GM12864 (cell line): ENCODE data around the gene SBDS.
"Not testable (repeated sequence)": the region's sequence is repeated elsewhere in the genome, so short reads cannot be mapped to it uniquely, and the experiment has no call there.

Experiments used
- DNase-seq: peaks from one replicate; pipeline ENCODE4 v3.0.0-alpha.2; 2011; ENCODE audit warnings: low read depth
- H3K4me3 ChIP-seq: 2 replicates; pipeline ENCODE4 v1.5.1; 2011; ENCODE audit warnings: mild to moderate bottlenecking, low read depth, low read length, control low read depth
- TF ChIP-seq, protein P1 (sequence below): IDR thresholded peaks from 2 replicates; pipeline ENCODE4 v1.5.1; 2011; ENCODE audit warnings: low read depth, mild to moderate bottlenecking, moderate library complexity, low read length, control low read depth, inconsistent platforms; ENCODE audit errors: missing control alignments

Gene SBDS

DNA sequence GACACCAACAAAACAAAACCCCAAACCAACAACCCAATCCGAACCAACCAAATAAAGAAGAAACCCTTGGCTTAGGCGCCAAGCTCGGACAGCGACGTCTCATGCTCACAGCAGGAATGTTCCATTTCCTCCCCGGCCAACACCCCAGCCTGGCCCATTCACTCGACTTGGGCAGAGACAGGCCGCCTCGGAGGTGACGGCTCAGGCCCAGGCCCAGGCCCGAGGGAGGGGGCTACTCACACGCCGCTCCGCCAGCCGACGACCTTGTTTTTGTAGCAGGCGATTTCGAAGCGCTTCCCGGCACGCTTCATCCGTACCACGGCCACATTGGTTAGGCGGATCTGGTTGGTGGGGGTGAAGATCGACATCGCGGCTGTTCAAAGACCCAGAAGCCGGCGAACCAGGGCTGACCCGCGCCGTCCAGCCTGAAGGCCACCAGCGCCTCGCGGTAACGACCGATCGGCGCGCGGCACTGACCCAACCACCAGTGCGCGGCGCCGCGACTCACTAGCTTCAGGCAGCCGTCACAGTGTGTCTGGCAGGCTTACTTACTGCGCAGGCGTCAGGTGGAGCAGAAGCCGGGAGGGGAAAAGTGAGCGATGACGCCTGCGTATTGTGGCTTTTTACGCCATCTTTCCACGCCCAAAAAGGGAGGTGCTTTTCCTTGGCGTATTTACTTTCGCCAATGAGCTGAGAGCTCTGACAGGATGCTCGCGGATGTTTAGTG, at the start of gene SBDS:
TSS of gene SBDS (minus strand) at position 537 of the 727 bp plus-strand sequence. CDS start at position 368, 169 bp downstream.
- peak within 1 kb of the TSS; percentile 61 for H3K4me3 ChIP-seq
- DNase-seq: peak; percentile 98

DNA sequence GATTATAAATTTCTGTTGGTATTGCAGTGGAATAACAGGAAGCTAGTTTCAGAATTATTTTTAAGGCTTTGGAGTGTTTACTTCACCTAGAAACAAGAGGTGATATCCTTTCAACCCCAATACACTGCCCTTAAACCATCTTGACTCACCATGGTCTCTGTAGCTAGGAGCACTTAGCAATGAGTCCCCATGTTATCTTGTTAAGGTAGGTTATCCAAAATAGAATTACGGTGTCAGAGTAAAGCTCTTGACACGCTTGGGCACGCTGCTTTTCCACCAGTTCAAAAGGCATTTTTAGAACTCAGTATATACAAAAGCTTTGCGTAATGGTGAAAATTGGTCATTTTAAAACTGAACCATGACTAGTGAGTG, 48.2 kb upstream of the SBDS start:
- DNase-seq: not testable (repeated sequence)

DNA sequence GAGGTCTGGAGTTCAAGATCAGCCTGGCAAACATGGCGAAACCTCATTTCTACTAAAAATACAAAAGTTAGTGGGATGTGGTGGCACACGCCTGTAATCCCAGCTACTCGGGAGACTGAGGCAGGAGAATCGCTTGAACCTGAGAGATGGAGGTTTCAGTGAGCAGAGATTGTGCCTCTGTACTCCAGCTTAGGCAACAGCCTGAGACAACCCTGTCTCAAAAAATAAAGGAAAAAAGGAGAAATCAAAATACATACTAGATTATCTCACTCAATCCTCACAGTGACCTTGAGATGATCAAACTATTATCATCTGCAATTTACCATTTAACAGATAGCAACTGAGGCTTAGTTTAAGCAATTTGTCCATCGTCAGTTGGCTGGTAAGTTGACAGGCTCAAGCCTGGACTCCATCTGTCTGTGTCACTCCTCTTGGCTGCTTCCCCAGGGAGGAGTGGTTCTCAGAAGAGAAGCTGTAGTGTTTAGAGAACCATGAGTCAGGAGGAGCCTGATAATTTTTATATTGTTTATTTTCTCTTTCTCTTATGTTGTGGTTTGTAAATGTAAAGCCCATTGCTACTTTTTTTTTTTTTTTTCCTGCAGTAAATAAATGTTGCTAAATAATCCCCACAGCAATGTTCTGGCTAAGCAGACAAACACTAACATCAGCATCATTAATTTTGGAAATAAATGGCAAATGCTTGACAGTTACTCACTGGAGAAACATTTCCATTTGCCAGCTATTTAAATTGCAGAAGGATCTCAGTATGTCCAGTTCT, 47.6 kb upstream of the SBDS start:
- H3K4me3 ChIP-seq, DNase-seq: not testable (repeated sequence)

More for the DNA sequence above, 48.2 kb upstream of the SBDS start:
- H3K4me3 ChIP-seq: not testable (repeated sequence)

DNA sequence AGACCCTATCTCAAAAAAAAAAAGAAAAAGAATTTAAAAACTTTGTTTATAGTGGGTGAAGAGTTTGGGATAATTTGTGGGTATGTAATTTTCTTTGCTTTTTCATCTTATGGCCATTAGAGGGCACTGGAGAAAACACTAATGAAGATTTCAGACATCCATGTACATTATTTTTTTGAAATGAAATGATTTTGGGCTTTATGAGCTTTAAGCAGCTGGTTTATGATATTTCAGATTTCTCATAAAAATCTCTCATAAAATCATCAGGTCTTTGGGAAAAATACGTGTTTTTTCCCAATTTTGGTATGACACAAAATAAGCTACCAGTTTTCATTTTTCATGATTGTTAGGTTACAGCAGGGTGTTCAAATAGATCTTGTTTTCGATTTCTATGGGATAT, 45.4 kb upstream of the SBDS start:
- TF ChIP-seq, protein P1, sequence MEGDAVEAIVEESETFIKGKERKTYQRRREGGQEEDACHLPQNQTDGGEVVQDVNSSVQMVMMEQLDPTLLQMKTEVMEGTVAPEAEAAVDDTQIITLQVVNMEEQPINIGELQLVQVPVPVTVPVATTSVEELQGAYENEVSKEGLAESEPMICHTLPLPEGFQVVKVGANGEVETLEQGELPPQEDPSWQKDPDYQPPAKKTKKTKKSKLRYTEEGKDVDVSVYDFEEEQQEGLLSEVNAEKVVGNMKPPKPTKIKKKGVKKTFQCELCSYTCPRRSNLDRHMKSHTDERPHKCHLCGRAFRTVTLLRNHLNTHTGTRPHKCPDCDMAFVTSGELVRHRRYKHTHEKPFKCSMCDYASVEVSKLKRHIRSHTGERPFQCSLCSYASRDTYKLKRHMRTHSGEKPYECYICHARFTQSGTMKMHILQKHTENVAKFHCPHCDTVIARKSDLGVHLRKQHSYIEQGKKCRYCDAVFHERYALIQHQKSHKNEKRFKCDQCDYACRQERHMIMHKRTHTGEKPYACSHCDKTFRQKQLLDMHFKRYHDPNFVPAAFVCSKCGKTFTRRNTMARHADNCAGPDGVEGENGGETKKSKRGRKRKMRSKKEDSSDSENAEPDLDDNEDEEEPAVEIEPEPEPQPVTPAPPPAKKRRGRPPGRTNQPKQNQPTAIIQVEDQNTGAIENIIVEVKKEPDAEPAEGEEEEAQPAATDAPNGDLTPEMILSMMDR: peak; percentile 32
- not testable (repeated sequence) for H3K4me3 ChIP-seq, DNase-seq

DNA sequence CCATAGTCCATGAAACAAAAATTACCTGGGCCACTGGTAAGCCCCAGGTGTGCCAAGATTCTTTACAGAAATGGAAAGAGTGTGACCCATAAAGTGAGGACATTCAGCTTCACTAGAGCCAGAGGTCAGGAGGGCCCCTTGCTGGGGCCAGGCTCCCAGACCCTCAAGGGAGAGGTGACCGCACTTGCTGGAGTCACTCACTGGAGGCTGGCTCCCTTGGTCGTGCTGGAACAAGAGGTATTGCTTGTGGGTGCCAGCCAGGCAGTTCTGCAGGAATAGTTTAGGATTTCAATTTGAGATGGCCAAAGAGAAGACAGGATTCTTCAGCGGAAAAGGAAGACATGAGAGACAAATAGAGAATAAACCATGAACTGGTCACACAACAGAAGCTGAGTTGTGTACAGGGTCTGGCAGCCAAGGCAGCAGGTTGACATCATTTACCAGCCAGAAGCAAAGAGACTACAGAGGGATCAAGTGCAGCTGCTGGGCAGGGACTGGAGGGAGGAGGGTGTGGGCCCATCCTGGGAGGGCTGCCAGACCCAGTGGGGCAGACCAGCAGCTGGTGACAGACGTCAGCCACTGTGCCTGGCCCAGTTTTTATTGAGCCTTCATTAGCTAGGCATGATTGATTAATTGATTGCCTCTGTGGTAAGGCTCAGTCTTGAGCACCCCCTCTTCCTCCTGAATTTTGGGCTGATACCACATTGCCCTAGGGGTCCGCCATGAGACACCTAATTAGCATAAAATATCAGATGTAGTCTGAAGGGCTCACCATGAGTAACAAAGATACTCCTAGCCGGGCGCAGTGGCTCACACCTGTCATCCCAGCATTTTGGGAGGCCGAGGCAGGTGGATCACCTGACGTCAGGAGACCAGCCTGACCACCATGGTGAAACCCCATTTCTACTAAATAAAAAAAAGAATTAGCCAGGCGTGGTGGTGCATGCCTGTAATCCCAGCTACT, 41.3 kb upstream of the SBDS start:
- DNase-seq: not testable (repeated sequence)

DNA sequence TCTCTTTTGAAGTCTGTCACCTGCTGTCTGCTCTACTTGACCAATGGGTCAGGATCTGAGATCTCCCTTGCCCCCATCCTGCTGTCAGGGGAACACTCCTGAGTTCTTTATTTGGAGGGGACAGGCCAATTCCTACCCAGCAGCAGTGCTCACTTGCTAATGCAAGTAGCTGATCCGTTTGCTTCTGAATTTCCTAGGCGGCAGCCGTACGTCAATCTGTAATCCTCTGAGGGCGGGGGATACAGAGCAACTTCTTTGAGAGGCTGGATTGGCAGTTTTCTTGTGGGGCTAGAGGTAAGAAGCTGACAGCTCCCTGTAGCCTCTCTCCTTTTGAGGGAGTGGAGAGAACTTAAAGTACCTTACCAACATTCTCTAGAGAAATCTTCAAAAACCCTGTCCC, 37.9 kb upstream of the SBDS start:
- no peak for DNase-seq
- H3K4me3 ChIP-seq: no peak overlapping the region
- TF ChIP-seq, protein P1: no peak

More for the DNA sequence above, 41.3 kb upstream of the SBDS start:
- not testable (repeated sequence) for H3K4me3 ChIP-seq

DNA sequence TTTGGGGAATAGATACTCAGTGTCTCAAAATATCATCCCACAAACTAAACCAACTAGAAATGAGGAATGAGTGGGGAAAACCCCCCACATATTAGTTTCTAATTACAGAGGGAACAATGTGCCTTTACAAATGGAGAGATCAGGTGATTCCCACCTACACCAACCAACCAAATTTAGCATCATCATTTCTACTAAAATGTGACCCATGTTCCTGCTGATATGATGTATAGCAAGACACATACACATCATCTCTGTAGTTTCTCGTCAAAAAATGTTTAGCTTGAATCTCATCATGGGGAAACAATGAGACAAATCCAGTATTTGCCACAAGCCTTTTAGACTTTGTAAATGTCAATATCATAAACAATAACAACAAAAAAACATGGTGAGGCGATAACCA, 36.3 kb upstream of the SBDS start:
- not testable (repeated sequence) for H3K4me3 ChIP-seq, DNase-seq

DNA sequence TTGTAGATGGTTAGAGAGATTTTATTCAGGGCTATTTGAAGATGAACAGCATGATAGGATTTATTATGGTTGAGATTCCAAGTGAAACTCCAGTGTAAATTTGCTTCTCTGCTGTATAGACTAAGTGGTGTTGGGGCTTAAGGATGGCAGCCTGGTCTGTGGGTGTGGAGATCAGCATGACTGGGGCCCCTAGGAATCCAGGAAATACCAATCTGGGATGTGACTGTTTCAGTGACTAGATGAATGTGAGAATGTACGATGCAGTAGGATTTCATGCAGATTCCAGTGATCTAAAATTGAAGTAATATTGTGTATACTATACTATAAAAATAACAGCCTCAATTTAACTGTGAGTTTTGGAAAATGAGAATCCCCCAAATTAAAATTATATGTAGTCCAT, 30.1 kb upstream of the SBDS start:
- DNase-seq, H3K4me3 ChIP-seq: not testable (repeated sequence)

DNA sequence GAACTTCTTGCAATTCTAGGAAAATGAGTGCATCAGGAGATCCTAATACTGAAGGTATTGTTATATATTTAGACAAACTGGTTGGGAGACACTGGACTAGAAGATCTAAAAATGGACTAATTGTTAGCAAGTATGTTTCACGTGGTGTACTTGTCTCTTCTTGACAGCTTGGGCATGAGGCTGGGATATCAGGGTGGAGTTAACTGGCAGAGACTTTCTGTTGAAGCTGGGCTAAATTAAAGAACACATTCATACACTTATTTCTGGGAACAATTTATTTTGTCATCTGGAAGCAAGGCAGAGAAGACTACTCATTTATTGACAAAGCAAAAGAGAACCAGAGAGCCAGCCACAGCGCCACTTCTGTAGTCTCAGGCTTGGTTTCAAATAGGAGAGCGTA, 27.1 kb upstream of the SBDS start:
- DNase-seq: no peak
- TF ChIP-seq, protein P1: no peak
- H3K4me3 ChIP-seq: no peak overlapping the region

DNA sequence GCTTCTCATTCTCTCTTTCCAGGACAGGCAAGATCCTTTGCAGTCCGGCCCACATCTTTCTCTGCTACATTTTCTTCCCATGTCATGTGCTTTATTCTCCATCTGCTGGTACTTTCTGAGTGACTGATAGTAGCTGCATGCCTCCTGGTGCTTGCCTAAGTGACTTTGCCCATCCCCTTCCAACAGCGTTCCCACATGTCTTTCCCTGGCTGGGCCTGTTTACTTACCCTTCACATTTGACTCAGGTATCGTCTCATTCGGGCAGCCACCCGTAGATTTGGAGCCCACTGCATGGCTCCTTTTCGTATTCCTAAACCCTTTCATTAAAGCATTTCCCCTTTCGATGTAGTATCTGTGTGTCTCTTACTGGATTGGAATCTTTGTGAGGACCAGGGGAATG, 25.9 kb upstream of the SBDS start:
- DNase-seq: no peak
- no peak overlapping the region for H3K4me3 ChIP-seq
- TF ChIP-seq, protein P1: no peak
